22Rv1 (cell line): Measurements from ENCODE around the gene VTI1A.

Experiments
- H3K27ac ChIP-seq: fragments of 450-650 bp; 2 replicates; pipeline ENCODE4 v1.5.1; 2017
- CTCF ChIP-seq: fragments of 450-650 bp; IDR thresholded peaks from 2 replicates; pipeline ENCODE4 v1.5.1; 2017; ENCODE audit warnings: mild to moderate bottlenecking
- ZFX ChIP-seq: fragments of 450-650 bp; IDR thresholded peaks from 2 replicates; pipeline ENCODE4 v1.6.1; 2017; ENCODE audit warnings: antibody characterized with exemption, borderline replicate concordance

Gene VTI1A

GRCh38 chr10:112763916-112764520 is 317.0 kb downstream of the VTI1A start:
- no peak overlapping the region for H3K27ac ChIP-seq
- no peak for TF ChIP-seq ZFX
- no peak for TF ChIP-seq CTCF

GRCh38 chr10:112765717-112766235 is 318.8 kb downstream of the VTI1A start:
- H3K27ac ChIP-seq, result no peak overlapping the region
- TF ChIP-seq ZFX (no peak), CTCF (no peak)

- TF ChIP-seq ZFX, result no peak
- no peak for TF ChIP-seq CTCF
- no peak overlapping the region for H3K27ac ChIP-seq
Measured at GRCh38 chr10:112766636-112767035, 319.6 kb downstream of the VTI1A start.

- no peak overlapping the region for H3K27ac ChIP-seq
- TF ChIP-seq CTCF, result no peak
- TF ChIP-seq ZFX, result no peak
Measured at GRCh38 chr10:112767156-112767555, 320.1 kb downstream of the VTI1A start.

- no peak overlapping the region for H3K27ac ChIP-seq
- TF ChIP-seq ZFX (no peak), CTCF (no peak)
Measured at GRCh38 chr10:112768121-112768520, 321.1 kb downstream of the VTI1A start.

GRCh38 chr10:112769081-112769480 is 322.1 kb downstream of the VTI1A start:
- no peak for TF ChIP-seq ZFX
- TF ChIP-seq CTCF, result no peak
- H3K27ac ChIP-seq, result no peak overlapping the region

- TF ChIP-seq ZFX (no peak), CTCF (no peak)
- H3K27ac ChIP-seq, result no peak overlapping the region
Measured at GRCh38 chr10:112769611-112770370, 322.8 kb downstream of the VTI1A start.
